ENCODE measurements around the gene PLEK2.

Gene PLEK2

DNA sequence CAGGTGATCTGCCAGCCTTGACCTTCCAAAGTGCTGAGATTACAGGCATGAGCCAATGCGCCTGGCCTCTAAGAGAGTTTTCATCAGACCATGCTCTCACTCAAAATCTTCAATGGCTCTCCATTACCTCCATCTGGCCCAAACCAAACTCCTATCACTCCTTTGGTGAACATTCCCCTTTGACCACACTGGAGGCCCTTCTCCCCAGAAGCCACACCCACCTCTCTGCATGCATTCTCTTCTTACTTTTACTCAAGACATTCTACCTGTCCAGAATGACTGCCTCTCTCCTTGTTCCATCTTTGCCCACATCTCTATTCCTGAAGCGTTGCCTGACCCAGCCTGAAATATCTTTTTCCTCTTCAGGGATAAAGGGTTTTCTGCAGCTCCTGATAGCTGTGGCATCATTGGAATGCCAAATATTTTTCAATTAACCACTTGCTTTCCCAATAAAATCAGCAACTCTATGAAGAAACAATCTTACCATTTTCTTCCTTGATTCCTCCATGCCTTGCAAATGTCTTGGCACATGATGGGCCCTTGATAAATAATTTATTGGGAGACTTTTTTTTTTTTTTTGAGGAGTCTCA, 15.5 kb downstream of the PLEK2 start:
- no peak for DNase-seq

GRCh38 chr14:67395876-67396189, 16.1 kb downstream of the PLEK2 start:
- no peak for DNase-seq

GRCh38 chr14:67395086-67395875, 16.7 kb downstream of the PLEK2 start:
- DNase-seq = no peak

DNA sequence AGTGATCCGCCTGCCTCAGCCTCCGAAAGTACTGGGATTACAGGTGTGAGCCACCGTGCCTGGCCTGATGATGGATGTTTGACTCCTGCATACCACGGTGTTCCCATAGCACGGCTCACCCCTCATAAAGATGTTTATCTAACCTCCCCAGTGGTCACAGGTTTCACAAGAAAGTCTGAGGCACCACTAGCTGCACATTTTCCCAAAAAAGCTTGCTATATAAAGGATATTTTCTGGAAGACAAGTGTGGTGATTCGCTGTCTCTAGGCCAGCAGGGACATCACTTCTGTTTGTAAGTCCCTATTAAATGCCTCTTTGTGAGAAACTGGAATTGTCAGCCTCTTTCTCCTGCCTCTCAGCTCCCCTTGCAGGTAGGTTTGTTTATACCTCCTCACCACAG, 18.3 kb downstream of the PLEK2 start:
- DNase-seq = no peak

DNA sequence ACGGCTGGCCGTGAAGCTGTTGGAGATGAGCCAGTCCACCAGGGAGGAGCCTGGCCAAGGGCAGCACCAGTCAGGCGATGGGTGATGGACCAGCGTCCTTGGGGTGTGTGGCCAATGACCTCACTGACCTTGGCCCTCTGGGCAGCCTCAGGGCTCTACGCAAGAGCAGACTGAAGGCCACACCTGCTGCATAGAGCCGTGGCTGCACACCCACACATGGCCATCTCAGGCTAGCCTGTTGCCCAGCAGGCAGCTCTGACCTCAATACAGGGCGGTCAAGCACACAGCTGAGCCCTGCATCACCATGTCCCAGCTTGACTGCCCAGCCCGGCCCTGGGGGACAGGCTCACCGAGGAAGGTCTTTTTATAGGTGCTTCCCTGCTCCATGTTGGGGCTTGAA, 19.2 kb downstream of the PLEK2 start:
- no peak for DNase-seq

- no peak for DNase-seq
These were observed 19.8 kb downstream of the PLEK2 start for GRCh38 chr14:67392123-67392522.

GRCh38 chr14:67391268-67391667, 20.7 kb downstream of the PLEK2 start:
- no peak for DNase-seq

- DNase-seq = no peak
These were observed 22.0 kb downstream of the PLEK2 start for GRCh38 chr14:67389811-67390534.

- no peak for DNase-seq
These were observed 22.7 kb downstream of the PLEK2 start for GRCh38 chr14:67389275-67389674.

- no peak for DNase-seq
These were observed 24.8 kb downstream of the PLEK2 start for GRCh38 chr14:67387195-67387594.

- DNase-seq = no peak
These were observed 26.3 kb downstream of the PLEK2 start for GRCh38 chr14:67385618-67386017.

DNA sequence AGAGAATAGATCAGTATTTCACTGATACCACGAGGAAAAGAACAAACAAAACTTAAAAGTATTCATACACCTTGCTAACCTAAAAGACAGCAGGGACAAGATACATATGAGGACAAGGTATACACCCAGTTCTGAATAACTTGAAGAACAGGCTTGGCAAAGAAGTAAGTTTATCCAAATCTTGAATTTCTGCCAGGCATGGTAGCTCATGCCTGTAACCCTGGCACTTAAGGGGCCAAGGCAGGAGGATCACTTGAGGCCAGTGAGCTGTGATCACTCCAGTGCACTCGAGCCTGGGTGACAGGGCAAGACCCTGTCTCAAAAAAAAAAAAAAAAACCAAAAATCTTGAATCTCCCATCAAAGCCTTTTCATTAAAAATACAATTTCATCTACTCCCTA, 26.8 kb downstream of the PLEK2 start:
- DNase-seq = no peak

- DNase-seq = no peak
These were observed 34.0 kb downstream of the PLEK2 start for GRCh38 chr14:67377916-67378315.

GRCh38 chr14:67373347-67373746, 38.6 kb downstream of the PLEK2 start:
- no peak for DNase-seq

DNA sequence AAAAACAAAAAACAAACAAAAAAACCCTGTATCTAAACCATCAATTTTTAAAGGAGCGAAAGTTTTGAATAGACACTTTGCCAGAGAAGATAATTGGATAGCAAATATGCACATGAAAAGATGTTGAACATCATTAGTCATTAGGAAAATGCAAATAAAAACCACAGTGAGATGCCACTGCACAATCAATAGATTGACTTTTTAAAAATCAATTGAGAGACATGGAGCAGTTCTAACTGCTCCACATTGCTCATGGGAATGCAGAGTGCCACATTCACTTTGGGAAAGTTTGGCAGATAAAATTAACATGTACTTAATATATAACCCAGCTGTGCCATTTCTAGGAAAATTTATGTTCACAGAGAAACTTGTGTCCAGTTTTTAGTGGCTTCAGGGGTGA, 39.1 kb downstream of the PLEK2 start:
- no peak for DNase-seq

GRCh38 chr14:67371247-67372148, 40.5 kb downstream of the PLEK2 start:
- DNase-seq = no peak

GRCh38 chr14:67370830-67371229, 41.1 kb downstream of the PLEK2 start:
- DNase-seq = no peak

DNA sequence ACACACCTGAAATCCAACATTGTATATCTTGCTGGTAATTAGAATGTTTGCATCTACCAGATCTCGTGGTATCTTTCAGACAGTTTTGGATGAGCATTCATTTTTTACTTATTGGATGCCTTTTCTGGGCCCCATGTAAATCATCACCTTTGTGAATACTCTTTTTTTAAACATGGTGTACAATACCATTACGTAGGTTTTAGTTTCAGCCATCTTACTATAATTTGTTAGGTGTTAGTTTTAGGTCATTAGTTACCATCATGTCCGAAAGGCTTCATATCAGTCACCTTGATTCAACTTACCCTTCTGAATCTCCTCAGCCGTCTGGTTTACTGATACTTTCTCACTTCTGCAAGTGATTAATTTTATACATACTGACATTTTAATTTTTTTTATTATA, 46.5 kb downstream of the PLEK2 start:
- DNase-seq = no peak

- DNase-seq = no peak
These were observed 51.3 kb downstream of the PLEK2 start for GRCh38 chr14:67360470-67361206.

GRCh38 chr14:67359775-67360469, 52.0 kb downstream of the PLEK2 start, which contains the start of the genes ATP6V1D and EIF2S1:
Gene ATP6V1D, minus strand, starts transcription at chr14:67359804. Its CDS starts 106 bp downstream, at chr14:67359698.
Gene EIF2S1, plus strand, starts transcription at chr14:67360328. Its CDS starts 4,440 bp downstream, at chr14:67364768.
- peak; percentile 99 for DNase-seq

- DNase-seq = no peak
These were observed 52.8 kb downstream of the PLEK2 start for GRCh38 chr14:67358924-67359774.

All from NCI-H2107 (cell line).